ENCODE results near the gene SORCS2.
"Not testable (repeated sequence)": the region's sequence is repeated elsewhere in the genome, so short reads cannot be mapped to it uniquely, and the experiment has no call there.

The SORCS2 gene

GRCh38 chr4:7574287-7575014 is 382.1 kb downstream of the SORCS2 start:
- H3K4me3 ChIP-seq (ENCODE audit: control insufficient read depth, low read depth, low read length): no peak overlapping the region
- DNase-seq (ENCODE audit: low read depth): no peak
- TF ChIP-seq CTCF (IDR thresholded peaks at IDR 0.05; ENCODE audit: control insufficient read depth, insufficient read depth, low read depth, low read length, missing control alignments): no peak

- H3K4me3 ChIP-seq (ENCODE audit: control insufficient read depth, low read depth, low read length): no peak overlapping the region
- TF ChIP-seq CTCF (IDR thresholded peaks at IDR 0.05; ENCODE audit: control insufficient read depth, insufficient read depth, low read depth, low read length, missing control alignments): no peak
- DNase-seq (ENCODE audit: low read depth): no peak
These were observed 383.1 kb downstream of the SORCS2 start for GRCh38 chr4:7575426-7575825.

DNA sequence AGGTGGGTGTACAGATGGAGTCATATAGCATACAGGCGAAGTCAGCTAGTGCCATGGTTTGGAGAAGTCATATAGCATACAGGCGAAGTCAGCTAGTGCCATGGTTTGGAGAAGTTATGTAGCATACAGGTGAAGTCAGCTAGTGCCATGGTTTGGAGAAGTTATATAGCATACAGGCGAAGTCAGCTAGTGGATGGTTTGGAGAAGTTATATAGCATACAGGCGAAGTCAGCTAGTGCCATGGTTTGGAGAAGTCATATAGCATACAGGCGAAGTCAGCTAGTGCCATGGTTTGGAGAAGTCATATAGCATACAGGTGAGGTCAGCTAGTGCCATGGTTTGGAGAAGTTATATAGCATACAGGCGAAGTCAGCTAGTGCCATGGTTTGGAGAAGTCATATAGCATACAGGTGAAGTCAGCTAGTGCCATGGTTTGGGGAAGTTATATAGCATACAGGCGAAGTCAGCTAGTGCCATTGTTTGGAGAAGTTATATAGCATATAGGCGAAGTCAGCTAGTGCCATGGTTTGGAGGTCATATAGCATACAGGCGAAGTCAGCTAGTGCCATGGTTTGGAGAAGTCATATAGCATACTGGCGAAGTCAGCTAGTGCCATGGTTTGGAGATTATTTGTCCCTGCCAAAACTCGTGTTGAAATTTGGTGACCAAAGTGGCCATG is 385.2 kb downstream of the SORCS2 start:
- DNase-seq (ENCODE audit: low read depth); H3K4me3 ChIP-seq (ENCODE audit: control insufficient read depth, low read depth, low read length): not testable (repeated sequence)

GRCh38 chr4:7581477-7581876 is 389.1 kb downstream of the SORCS2 start:
- H3K4me3 ChIP-seq (ENCODE audit: control insufficient read depth, low read depth, low read length): no peak overlapping the region
- no peak for TF ChIP-seq CTCF (IDR thresholded peaks at IDR 0.05; ENCODE audit: control insufficient read depth, insufficient read depth, low read depth, low read length, missing control alignments)
- DNase-seq (ENCODE audit: low read depth): no peak

- no peak for TF ChIP-seq CTCF (IDR thresholded peaks at IDR 0.05; ENCODE audit: control insufficient read depth, insufficient read depth, low read depth, low read length, missing control alignments)
- no peak for DNase-seq (ENCODE audit: low read depth)
- no peak overlapping the region for H3K4me3 ChIP-seq (ENCODE audit: control insufficient read depth, low read depth, low read length)
These were observed 390.2 kb downstream of the SORCS2 start for GRCh38 chr4:7582313-7583097.

DNA sequence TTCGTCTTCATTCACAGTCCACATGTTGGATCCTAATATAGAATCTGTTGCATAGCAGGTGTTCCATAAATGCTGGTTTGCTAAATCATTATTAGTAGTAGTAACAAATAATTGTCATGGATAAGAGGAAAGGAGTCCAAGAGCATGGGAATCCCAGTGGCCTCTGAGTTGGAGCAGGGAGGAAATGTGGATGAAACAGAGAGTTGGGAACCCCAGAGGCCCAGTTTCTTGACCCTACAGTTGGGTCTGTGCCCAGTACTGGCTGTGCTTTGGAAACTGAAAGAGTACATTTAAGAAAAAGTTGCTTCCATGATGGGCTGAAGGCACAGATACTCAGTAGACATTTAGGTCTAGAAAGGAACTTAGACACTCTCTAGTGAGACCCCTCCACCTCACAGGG is 391.8 kb downstream of the SORCS2 start:
- no peak for DNase-seq (ENCODE audit: low read depth)
- no peak for TF ChIP-seq CTCF (IDR thresholded peaks at IDR 0.05; ENCODE audit: control insufficient read depth, insufficient read depth, low read depth, low read length, missing control alignments)

More for the DNA sequence above, 391.8 kb downstream of the SORCS2 start:
- no peak overlapping the region for H3K4me3 ChIP-seq (ENCODE audit: control insufficient read depth, low read depth, low read length)
